ENCODE data around the gene PLD6. TPM values are rescaled to one million over a fixed set of nuclear protein-coding genes. Genes with fewer than 3 reads are reported as not detected.

Gene PLD6
- total RNA-seq, 1 donor from 2014 or later = 0.55 TPM

DNA sequence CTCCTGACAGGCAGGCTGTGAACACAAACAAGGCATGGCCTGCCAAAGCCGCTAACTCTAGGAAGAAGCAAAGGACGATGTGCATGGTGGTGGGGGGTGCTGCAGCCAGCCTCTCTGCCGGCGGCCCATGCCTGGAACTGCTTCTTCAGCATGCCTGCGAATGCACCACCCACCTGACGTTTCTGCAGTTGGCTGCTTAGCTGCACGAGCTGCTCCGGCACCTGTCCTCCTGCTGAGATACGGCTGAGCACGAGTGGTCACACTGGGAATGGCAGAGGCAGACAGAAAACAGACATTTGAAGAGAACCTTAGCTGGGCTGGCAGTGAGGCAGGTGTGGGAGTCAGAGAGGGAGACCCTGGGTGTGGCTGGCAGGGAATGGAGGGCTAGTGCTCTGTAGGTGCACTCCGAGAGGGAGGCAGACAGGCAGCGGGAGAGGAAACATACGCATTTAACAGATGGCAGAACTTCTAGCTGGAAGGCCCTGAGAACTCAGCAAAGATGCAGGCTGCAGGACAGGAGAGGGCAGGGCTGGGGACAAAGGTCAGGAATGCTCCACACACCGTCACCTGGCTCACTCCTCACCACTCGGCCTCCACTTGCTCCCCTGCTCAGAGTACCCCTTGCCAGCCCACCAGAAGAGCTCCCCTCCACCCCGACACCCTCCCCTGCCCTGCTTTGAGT is 25.6 kb upstream of the PLD6 start:
- H3K27ac Mint-ChIP-seq (ENCODE audit: unreplicated experiment) = no peak overlapping the region
- TF ChIP-seq, protein P1, sequence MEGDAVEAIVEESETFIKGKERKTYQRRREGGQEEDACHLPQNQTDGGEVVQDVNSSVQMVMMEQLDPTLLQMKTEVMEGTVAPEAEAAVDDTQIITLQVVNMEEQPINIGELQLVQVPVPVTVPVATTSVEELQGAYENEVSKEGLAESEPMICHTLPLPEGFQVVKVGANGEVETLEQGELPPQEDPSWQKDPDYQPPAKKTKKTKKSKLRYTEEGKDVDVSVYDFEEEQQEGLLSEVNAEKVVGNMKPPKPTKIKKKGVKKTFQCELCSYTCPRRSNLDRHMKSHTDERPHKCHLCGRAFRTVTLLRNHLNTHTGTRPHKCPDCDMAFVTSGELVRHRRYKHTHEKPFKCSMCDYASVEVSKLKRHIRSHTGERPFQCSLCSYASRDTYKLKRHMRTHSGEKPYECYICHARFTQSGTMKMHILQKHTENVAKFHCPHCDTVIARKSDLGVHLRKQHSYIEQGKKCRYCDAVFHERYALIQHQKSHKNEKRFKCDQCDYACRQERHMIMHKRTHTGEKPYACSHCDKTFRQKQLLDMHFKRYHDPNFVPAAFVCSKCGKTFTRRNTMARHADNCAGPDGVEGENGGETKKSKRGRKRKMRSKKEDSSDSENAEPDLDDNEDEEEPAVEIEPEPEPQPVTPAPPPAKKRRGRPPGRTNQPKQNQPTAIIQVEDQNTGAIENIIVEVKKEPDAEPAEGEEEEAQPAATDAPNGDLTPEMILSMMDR (IDR thresholded peaks at IDR 0.05) = no peak
- no peak overlapping the region for H3K4me3 Mint-ChIP-seq (ENCODE audit: unreplicated experiment)
- peaks cover 27% of the 10 kb centered on the region for H3K4me1 Mint-ChIP-seq (ENCODE audit: low read depth)
- DNase-seq (ENCODE audit: low spot score) = peak; percentile 58
- peaks cover 30% of the 10 kb centered on the region for H3K36me3 Mint-ChIP-seq (ENCODE audit: low read depth)
- no peaks in the 10 kb centered on the region for H3K27me3 Mint-ChIP-seq (ENCODE audit: low read depth)
- no peaks in the 10 kb centered on the region for H3K9me3 Mint-ChIP-seq (ENCODE audit: low read depth)

DNA sequence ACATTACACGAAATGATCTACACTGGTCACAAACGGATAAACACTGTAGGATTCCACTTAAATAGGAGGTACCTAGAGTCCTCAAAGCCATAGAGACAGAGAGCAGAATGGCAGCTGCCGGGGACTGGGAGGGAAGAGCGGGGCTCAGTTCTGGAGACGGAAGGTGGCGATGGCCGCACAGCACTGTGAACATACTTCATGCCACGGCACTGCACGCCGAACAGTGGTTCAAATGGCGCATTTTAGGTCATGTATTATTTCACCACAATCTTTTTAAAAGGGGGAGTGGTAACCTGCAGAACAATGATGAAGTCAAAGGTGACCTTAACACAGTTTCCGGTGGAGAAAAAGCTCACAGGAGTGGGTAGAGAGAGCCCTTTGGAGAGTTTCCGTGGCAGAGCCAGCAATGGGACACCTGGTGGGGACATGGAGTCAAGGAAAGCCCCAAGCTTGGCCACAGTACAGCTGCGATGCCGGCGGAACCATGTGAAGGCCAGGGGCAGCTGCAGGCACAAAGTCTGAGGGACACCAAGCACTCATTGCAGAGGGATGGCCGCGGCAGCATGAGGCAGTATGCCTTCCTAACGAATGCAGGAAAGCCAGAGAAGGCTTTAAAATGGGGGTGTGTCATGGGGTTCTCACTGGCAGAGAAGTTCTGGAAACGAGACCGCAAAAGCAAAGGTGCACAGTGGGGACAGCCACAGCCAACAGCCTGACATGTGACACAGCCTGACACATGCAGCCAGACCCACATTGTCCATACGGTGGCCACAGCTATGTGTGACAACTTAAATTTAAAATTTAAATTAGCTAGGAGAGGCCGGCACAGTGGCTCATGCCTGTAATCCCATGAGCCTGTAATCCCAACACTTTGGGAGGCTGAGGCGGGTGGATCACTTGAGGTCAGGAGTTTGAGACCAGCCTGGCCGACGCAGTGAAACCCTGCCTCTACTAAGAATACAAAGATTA is 23.6 kb upstream of the PLD6 start:
- Mint-ChIP-seq H3K36me3 (ENCODE audit: low read depth) (peaks cover 43% of the 10 kb centered on the region), H3K4me1 (ENCODE audit: low read depth) (peaks cover 11% of the 10 kb centered on the region), H3K4me3 (ENCODE audit: unreplicated experiment) (no peak overlapping the region), H3K9me3 (ENCODE audit: low read depth) (no peaks in the 10 kb centered on the region), H3K27ac (ENCODE audit: unreplicated experiment) (no peak overlapping the region), H3K27me3 (ENCODE audit: low read depth) (no peaks in the 10 kb centered on the region)
- DNase-seq (ENCODE audit: low spot score) = no peak
- TF ChIP-seq, protein P1 (IDR thresholded peaks at IDR 0.05) = no peak

DNA sequence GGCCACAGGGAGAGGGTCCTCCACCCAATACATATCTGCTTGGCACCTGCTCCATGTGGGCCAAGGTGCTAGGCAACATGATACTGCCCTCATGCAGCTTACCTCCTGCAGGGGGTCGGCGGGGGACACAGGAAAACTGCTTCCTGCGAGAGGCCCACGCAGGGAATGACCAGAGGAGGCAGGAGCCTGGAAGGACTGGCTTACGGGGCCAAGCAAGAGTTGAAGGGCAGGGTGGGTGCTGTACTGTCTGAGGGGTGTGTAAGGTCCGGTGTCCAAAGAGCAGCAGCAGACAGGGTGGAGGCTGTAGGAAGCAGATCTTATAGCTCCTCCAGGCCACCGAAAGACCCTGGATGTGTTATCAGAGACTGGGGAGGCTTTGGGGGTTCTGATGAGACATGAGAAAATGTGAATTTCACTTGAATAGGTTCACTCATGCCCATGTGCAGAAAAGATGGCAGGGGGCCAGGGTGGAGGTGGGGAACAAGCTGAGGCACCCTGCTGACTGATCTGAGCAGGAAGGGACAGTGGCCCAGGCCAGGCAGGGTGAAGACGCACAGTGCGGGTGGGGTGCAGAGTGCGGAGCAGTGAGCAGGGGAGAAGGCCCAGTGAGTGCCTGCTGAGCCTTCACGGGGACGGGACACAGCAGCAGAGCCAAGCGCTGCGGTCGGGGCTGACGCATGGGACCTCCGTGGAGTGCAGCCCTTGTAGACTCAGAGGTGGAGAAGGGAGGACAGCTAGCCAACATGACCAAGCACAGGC is 22.6 kb upstream of the PLD6 start:
- Mint-ChIP-seq H3K4me3 (ENCODE audit: unreplicated experiment) (no peak overlapping the region), H3K36me3 (ENCODE audit: low read depth) (peaks cover 49% of the 10 kb centered on the region)
- peak; percentile 72 for DNase-seq (ENCODE audit: low spot score)

DNA sequence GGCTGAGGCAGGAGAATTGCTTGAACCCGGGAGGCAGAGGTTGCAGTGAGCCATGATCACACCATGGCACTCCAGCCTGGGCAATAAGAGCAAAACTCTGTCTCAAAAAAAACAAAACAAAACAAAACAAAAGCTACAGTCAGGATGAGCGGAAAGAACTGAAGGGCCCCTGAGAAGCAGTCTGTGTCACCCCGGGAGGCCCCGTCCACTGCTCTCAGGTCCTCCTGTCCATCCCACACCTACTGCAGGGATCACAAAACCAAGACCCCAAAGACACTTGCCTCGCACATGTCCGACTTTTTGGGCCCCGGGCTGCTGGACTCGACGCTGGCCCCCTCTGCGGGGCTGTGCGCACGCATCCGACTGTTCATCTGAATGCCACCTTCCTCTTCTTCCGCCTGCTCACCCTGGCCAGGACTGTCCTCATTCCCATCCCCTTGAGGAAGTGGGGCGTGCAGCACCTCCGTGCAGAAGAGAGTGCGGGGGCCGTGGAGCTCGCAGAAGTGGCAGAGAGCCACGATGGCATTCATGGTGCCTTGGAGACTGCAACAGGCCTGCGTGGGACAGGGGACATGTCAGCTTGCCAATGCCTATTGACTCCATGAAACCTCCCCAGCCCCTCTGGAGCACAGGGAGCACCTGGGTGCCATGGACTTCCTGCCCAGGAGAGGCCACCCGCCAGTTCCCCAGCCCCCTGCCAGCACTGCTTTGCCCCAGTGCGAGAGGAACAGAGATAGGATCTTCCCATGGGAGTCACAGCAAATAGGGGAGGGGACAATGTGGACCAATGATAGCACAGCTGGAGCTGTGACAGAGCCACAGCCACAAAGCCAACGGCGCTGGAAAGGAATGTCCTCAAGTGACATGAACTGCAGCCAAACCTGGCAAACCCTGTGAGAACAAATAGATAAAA is 21.7 kb upstream of the PLD6 start:
- H3K27ac Mint-ChIP-seq (ENCODE audit: unreplicated experiment) = no peak overlapping the region
- no peak overlapping the region for H3K4me3 Mint-ChIP-seq (ENCODE audit: unreplicated experiment)
- no peaks in the 10 kb centered on the region for H3K9me3 Mint-ChIP-seq (ENCODE audit: low read depth)
- TF ChIP-seq, protein P1 (IDR thresholded peaks at IDR 0.05) = no peak
- peaks cover 10% of the 10 kb centered on the region for H3K4me1 Mint-ChIP-seq (ENCODE audit: low read depth)
- peaks cover 54% of the 10 kb centered on the region for H3K36me3 Mint-ChIP-seq (ENCODE audit: low read depth)
- DNase-seq (ENCODE audit: low spot score) = peak; percentile 59
- no peaks in the 10 kb centered on the region for H3K27me3 Mint-ChIP-seq (ENCODE audit: low read depth)

More for the DNA sequence above, 22.6 kb upstream of the PLD6 start:
- no peak overlapping the region for H3K27ac Mint-ChIP-seq (ENCODE audit: unreplicated experiment)
- no peaks in the 10 kb centered on the region for H3K9me3 Mint-ChIP-seq (ENCODE audit: low read depth)
- H3K27me3 Mint-ChIP-seq (ENCODE audit: low read depth) = no peaks in the 10 kb centered on the region
- peaks cover 11% of the 10 kb centered on the region for H3K4me1 Mint-ChIP-seq (ENCODE audit: low read depth)
- TF ChIP-seq, protein P1 (IDR thresholded peaks at IDR 0.05) = no peak
